HG03060 (cell line): ENCODE measurements around the gene TCHP.

Experiments
- ATAC-seq: cut with Tn5 transposase; IDR thresholded peaks from one replicate; pipeline ENCODE4 v1.9.1; 2021; ENCODE audit warnings: low read depth, moderate number of reproducible peaks; ENCODE audit not compliant: unreplicated experiment

The TCHP gene

GRCh38 chr12:109959411-109960093, 59.5 kb downstream of the TCHP start:
- no peak for ATAC-seq

- ATAC-seq = no peak
These were observed 61.1 kb downstream of the TCHP start for GRCh38 chr12:109961201-109961600.

DNA sequence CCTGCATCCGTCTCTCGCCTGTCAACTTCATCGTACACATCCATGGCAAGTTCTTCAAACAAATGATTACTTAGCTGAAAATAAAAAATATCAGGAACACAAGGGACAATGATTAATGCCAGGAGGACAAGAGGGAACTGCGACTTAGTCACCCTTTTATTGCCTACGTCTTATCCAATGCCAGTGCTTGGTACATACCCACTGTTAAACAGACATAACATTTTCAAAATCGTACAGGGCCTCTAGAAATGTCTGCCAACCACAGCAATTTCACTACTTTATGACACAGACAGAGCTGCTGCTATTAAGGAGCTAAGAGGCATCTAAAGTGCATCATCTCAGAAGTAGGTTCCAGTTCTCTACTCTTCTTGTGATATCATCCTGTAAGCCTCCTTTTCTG, 61.5 kb downstream of the TCHP start:
- ATAC-seq = no peak

DNA sequence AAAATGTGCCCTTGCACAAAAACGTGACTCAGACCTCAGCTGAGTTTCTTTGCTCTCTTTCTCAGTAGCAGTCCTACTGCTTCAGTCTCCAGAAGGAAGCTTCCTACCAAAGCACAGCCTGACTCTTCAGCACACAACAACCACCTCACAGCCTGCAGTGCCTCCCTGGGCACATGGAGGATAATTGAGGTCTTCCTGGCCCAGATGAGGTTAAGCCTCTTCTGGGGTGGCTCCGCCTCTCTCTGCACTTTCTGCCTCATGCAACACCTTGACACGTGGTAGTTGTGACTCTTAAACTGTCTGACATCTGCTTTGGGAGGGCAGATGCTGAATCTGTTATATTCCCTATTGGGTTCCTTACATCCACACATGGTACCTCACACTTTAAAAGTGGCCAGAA, 62.3 kb downstream of the TCHP start:
- no peak for ATAC-seq

DNA sequence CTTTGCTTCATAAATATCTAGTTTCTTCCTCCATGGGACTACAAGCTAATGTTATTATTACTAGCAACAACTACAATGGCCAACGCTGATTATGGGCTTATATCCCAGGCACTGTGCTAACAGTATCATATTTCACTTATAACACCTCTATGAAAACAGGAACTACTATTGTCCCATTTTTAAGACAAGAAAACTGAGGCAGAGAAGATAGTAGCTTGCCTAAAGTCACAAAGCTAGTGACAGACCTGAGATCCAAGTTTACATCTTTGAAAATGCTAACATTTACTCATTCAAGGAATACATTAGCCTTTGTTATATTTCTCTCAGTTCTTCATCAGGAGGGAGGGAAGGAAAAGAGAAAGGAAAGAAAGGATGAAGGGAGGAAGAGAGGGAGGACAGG, 63.3 kb downstream of the TCHP start:
- ATAC-seq = no peak

DNA sequence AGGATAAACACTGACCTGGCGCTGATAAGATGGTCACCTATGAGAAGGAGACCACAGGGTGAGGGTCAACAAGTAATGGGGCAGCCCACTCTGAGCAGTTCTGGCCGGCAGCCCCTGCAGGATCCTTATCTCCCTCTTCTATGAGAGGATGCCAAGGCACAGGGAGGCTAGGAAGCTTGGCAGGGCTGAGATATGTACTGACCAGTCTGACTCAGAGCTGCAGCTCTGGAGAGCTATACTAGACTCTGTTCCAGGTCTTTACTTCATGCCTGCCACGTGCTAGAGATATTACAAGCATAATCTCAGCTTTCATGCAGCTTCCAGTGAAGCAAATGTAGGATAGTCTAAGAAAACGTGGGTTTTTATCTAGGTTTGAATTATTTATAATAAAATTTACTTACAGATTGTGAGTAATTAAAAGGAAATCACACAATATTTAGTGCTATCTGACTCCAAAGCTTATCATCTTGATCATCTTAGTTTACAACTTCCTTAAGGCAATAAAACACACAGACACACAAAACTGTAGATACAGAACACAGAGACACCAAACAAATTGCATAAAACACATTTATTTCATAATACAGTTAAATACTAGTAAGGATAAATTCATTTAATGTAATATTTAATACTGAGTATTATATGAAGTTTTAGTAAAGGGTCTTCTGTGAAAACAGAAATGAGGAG, 63.8 kb downstream of the TCHP start:
- ATAC-seq = no peak

GRCh38 chr12:109966546-109966945, 66.5 kb downstream of the TCHP start:
- ATAC-seq = no peak

DNA sequence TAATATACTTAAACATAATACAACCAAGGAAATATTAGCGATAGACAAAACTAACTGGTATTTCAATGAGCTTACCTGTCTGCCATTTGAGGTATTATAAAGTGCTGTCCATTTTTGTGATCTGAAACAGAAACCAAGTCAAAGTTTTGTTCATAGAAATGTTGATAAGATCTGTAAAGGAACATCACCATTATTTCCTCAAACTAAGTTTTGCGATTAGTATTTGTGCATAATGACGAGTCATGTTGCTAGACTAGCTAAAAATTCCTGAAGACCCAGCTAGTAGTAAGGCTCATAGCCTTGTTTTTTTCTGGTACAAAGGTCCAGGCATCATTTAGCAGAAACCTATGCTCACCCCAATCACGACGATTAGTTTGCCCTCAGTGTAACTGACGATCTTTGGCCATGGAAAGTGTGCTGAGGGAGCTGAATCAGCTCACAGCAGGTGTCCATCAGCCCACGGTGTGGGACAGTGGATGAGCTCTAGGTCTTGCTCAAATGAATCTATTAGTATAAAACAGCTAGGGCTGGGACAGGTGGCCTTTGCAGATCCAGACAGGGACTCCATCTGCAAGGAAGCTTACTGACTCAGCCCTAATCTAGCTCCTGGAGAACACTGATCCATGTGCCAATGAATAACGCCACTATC, 67.4 kb downstream of the TCHP start:
- no peak for ATAC-seq
